H1 (cell line): ENCODE data around the gene CADM1. TPM values are rescaled to one million over a fixed set of nuclear protein-coding genes. Genes with fewer than 3 reads are reported as not detected.

Source experiments
- CTCF ChIA-PET: fragments of 300-600 bp; sonication (Branson Sonifier 250); formaldehyde crosslinking; loops from one replicate; lab custom pipeline; 2021; ENCODE audit not compliant: partially characterized antibody; lab: Charles Lee
- POLR2A ChIA-PET: fragments of 300-600 bp; sonication (Branson Sonifier 250); formaldehyde crosslinking; loops from one replicate; lab custom pipeline; 2021; ENCODE audit warnings: inconsistent platforms; ENCODE audit not compliant: partially characterized antibody; lab: Charles Lee
- DNase-seq, 2 experiments: peaks; one replicate each; pipeline versions ENCODE4 v3.0.0 to v3.0.0-alpha.2; 2010 to 2022; ENCODE audit warnings: low spot score in 2 of 2, low read depth in 1 of 2, mixed read lengths in 1 of 2
- FAIRE-seq: peaks from 2 replicates; lab custom pipeline; 2011; peaks lifted over from hg19 to GRCh38; lab: Jason Lieb, UNC
- H2AFZ ChIP-seq: 2 replicates; pipeline ENCODE4 v1.8.1; 2012; ENCODE audit warnings: low read length, inconsistent platforms
- H2AK5ac ChIP-seq: 2 replicates; pipeline ENCODE4 v1.6.1; 2013; ENCODE audit warnings: low read depth, low read length
- H2BK120ac ChIP-seq: replicated peaks from 2 replicates; pipeline ENCODE3; 2013; ENCODE audit warnings: low read depth, low read length, inconsistent platforms
- H2BK12ac ChIP-seq: 2 replicates; pipeline ENCODE4 v1.6.1; 2013; ENCODE audit warnings: low read depth, low read length
- H2BK15ac ChIP-seq: 2 replicates; pipeline ENCODE4 v1.6.1; 2013; ENCODE audit warnings: low read length
- H2BK20ac ChIP-seq: 2 replicates; pipeline ENCODE4 v1.6.1; 2013; ENCODE audit warnings: low read length
- H2BK5ac ChIP-seq: 2 replicates; pipeline ENCODE4 v1.6.1; 2013; ENCODE audit warnings: low read depth, low read length
- H3K14ac ChIP-seq: 2 replicates; pipeline ENCODE4 v1.6.1; 2013; ENCODE audit warnings: inconsistent platforms; ENCODE audit not compliant: insufficient read length
- H3K18ac ChIP-seq: 2 replicates; pipeline ENCODE4 v1.6.1; 2013; ENCODE audit warnings: low read length; ENCODE audit errors: extremely low read depth
- H3K23ac ChIP-seq: 2 replicates; pipeline ENCODE4 v1.6.1; 2013; ENCODE audit warnings: inconsistent platforms; ENCODE audit not compliant: insufficient read length
- H3K23me2 ChIP-seq: 2 replicates; pipeline ENCODE4 v1.6.1; 2013; ENCODE audit warnings: low read depth, low read length
- H3K27ac ChIP-seq: 2 replicates; pipeline ENCODE4 v1.6.1; 2011; ENCODE audit warnings: low read depth, low read length, inconsistent platforms
- H3K27me3 ChIP-seq, 4 experiments: replicated peaks in 1 of 4; 1 replicate in 1 of 4; 2 replicates in 3 of 4; pipeline versions ENCODE4 v1.6.1 to v1.8.1; 2011 to 2013; ENCODE audit warnings: low read length in 3 of 4, mild to moderate bottlenecking in 3 of 4, inconsistent platforms in 2 of 4, mixed read lengths in 2 of 4, moderate library complexity in 1 of 4; ENCODE audit not compliant: control insufficient read depth in 3 of 4, insufficient read depth in 3 of 4; ENCODE audit errors: extremely low read depth in 1 of 4
- H3K36me3 ChIP-seq, 4 experiments: 2 replicates each; pipeline versions ENCODE4 v1.6.1 to v1.8.1; 2011 to 2013; ENCODE audit warnings: mild to moderate bottlenecking in 4 of 4, low read length in 3 of 4, moderate library complexity in 2 of 4, control low read depth in 1 of 4, inconsistent platforms in 1 of 4; ENCODE audit not compliant: insufficient read depth in 4 of 4, control insufficient read depth in 2 of 4
- H3K4ac ChIP-seq: replicated peaks from 2 replicates; pipeline ENCODE3; 2013; ENCODE audit warnings: low read length, low read depth, mixed read lengths, inconsistent platforms; ENCODE audit not compliant: insufficient read length
- H3K4me1 ChIP-seq, 4 experiments: replicated peaks in 1 of 4; 1 replicate in 1 of 4; 2 replicates in 3 of 4; pipeline versions ENCODE4 v1.6.1 to v1.8.1; 2011 to 2013; ENCODE audit warnings: low read length in 3 of 4, inconsistent platforms in 2 of 4, mixed read lengths in 1 of 4; ENCODE audit not compliant: insufficient read depth in 4 of 4, control insufficient read depth in 3 of 4
- H3K4me2 ChIP-seq, 2 experiments: 2 replicates each; pipeline versions ENCODE4 v1.6.1 to v1.8.1; 2011 to 2013; ENCODE audit warnings: low read depth in 2 of 2, low read length in 2 of 2, control low read depth in 1 of 2, inconsistent platforms in 1 of 2, mild to moderate bottlenecking in 1 of 2; ENCODE audit not compliant: insufficient read depth in 1 of 2
- H3K4me3 ChIP-seq, 4 experiments: fragments of 200-600, 300-600 bp in 1 of 4; sonication (generic), shearing (Covaris generic), sonication (Bioruptor Twin) in 1 of 4; 2 replicates each; pipeline versions ENCODE4 v1.5.1 to v1.8.1; 2011 to 2016; ENCODE audit warnings: low read length in 4 of 4, low read depth in 3 of 4, control low read depth in 2 of 4, inconsistent platforms in 2 of 4, mild to moderate bottlenecking in 2 of 4, mixed read lengths in 1 of 4, moderate library complexity in 1 of 4; ENCODE audit not compliant: insufficient read depth in 2 of 4; ENCODE audit errors: extremely low read depth in 1 of 4
- H3K56ac ChIP-seq: replicated peaks from 2 replicates; pipeline ENCODE3; 2013; ENCODE audit warnings: low read depth, mild to moderate bottlenecking, mixed read lengths, low read length, inconsistent platforms; ENCODE audit not compliant: insufficient read length
- H3K79me1 ChIP-seq: 2 replicates; pipeline ENCODE4 v1.6.1; 2013; ENCODE audit warnings: low read depth, low read length, control low read depth
- H3K79me2 ChIP-seq, 2 experiments: 2 replicates each; pipeline versions ENCODE4 v1.6.1 to v1.8.1; 2012 to 2013; ENCODE audit warnings: low read length in 2 of 2, mild to moderate bottlenecking in 2 of 2, inconsistent platforms in 1 of 2; ENCODE audit not compliant: insufficient read depth in 2 of 2, control insufficient read depth in 1 of 2
- H3K9ac ChIP-seq, 4 experiments: replicated peaks in 1 of 4; 1 replicate in 1 of 4; 2 replicates in 3 of 4; pipeline versions ENCODE4 v1.6.1 to v1.8.1; 2011 to 2013; ENCODE audit warnings: low read depth in 3 of 4, low read length in 3 of 4, control low read depth in 2 of 4, mild to moderate bottlenecking in 2 of 4, moderate library complexity in 2 of 4, inconsistent platforms in 1 of 4; ENCODE audit errors: extremely low read depth in 1 of 4
- H3K9me3 ChIP-seq, 2 experiments: 2 replicates each; pipeline versions ENCODE4 v1.6.1 to v1.8.1; 2012 to 2013; ENCODE audit warnings: mild to moderate bottlenecking in 2 of 2, moderate library complexity in 2 of 2, control low read depth in 1 of 2, inconsistent platforms in 1 of 2, low read depth in 1 of 2, low read length in 1 of 2, mixed read lengths in 1 of 2; ENCODE audit not compliant: insufficient read depth in 2 of 2
- H4K20me1 ChIP-seq, 2 experiments: replicated peaks in 1 of 2; 2 replicates each; pipeline versions ENCODE3 to v1.8.1; 2011 to 2013; ENCODE audit warnings: inconsistent platforms in 2 of 2, low read length in 2 of 2, mild to moderate bottlenecking in 1 of 2; ENCODE audit not compliant: insufficient read depth in 2 of 2, control insufficient read depth in 1 of 2
- H4K5ac ChIP-seq: 2 replicates; pipeline ENCODE4 v1.6.1; 2013; ENCODE audit warnings: low read length, low read depth, mixed read lengths, inconsistent platforms; ENCODE audit not compliant: insufficient read length
- H4K8ac ChIP-seq: 2 replicates; pipeline ENCODE4 v1.8.0; 2013; ENCODE audit warnings: mild to moderate bottlenecking, moderate library complexity, low read length, inconsistent platforms; ENCODE audit not compliant: insufficient read depth; ENCODE audit errors: extremely low read depth
- H4K91ac ChIP-seq: replicated peaks from 2 replicates; pipeline ENCODE3; 2013; ENCODE audit warnings: low read length, mixed read lengths, inconsistent platforms; ENCODE audit not compliant: insufficient read length
- CBX8 ChIP-seq: fragments of 300-800, 300-1000 bp; sonication (generic); IDR thresholded peaks from 2 replicates; pipeline ENCODE4 v1.7.1; 2016; ENCODE audit warnings: low read depth, low read length, borderline replicate concordance
- CHD2 ChIP-seq: IDR thresholded peaks from 2 replicates; pipeline ENCODE4 v1.6.1; 2012; ENCODE audit warnings: low read length, improper control_type of control experiment
- CTCF ChIP-seq, 3 experiments: IDR thresholded peaks; 1 replicate in 2 of 3; 2 replicates in 1 of 3; pipeline versions ENCODE4 v1.5.1 to v1.6.1; 2011; ENCODE audit warnings: low read length in 3 of 3, mild to moderate bottlenecking in 3 of 3, inconsistent platforms in 2 of 3, low read depth in 1 of 3, moderate library complexity in 1 of 3; ENCODE audit not compliant: insufficient read depth in 1 of 3; ENCODE audit errors: control extremely low read depth in 1 of 3
- E2F6 ChIP-seq: IDR thresholded peaks from 2 replicates; pipeline ENCODE4 v1.6.1; 2012; ENCODE audit warnings: inconsistent platforms
- KDM1A ChIP-seq: fragments of 200-600, 300-600 bp; sonication (generic); IDR thresholded peaks from 2 replicates; pipeline ENCODE4 v1.7.1; 2016; ENCODE audit warnings: mild to moderate bottlenecking, low read length, borderline replicate concordance
- NANOG ChIP-seq: IDR thresholded peaks from 2 replicates; pipeline ENCODE4 v1.6.1; 2011; ENCODE audit warnings: low read length, low read depth, mild to moderate bottlenecking, inconsistent platforms; ENCODE audit not compliant: insufficient read depth, poor library complexity, severe bottlenecking
- RAD21 ChIP-seq, 2 experiments: IDR thresholded peaks in 1 of 2; conservative IDR thresholded peaks in 1 of 2; 2 replicates each; pipeline ENCODE4 v1.6.1; 2011; ENCODE audit warnings: low read depth in 2 of 2, low read length in 2 of 2, improper control_type of control experiment in 1 of 2, inconsistent platforms in 1 of 2, mild to moderate bottlenecking in 1 of 2, moderate library complexity in 1 of 2
- SAP30 ChIP-seq: fragments of 300-600 bp; sonication (generic); IDR thresholded peaks from 2 replicates; pipeline ENCODE4 v1.7.1; 2012; ENCODE audit warnings: low read length, moderate library complexity, mild to moderate bottlenecking, inconsistent platforms; ENCODE audit not compliant: insufficient read depth, insufficient replicate concordance
- WGBS, 2 experiments: shearing (Covaris generic) in 1 of 2; methylation state at CpG; one replicate each; pipeline versions ENCODE4 v1.1.6 to v1.1.7; 2013 to 2015; ENCODE audit warnings: low lambda C conversion rate in 2 of 2, mixed read lengths in 2 of 2, inconsistent platforms in 1 of 2, low coverage in 1 of 2, missing lambda C conversion rate in 1 of 2; ENCODE audit not compliant: insufficient replicate concordance in 2 of 2, insufficient coverage in 1 of 2, insufficient read length in 1 of 2; ENCODE audit errors: extremely low coverage in 1 of 2, missing lambda C conversion rate in 1 of 2; 5-methylcytosine and 5-hydroxymethylcytosine counted together
- polyA plus RNA-seq, 7 experiments: library from polyadenylated mRNA; depleted of rRNA in 3 of 7; stranded (reverse) in 5 of 7; unstranded in 2 of 7; fragments of >200 nt in 5 of 7; fragments of 200-250 nt in 2 of 7; gene quantifications; 1 replicate in 5 of 7; 2 replicates in 1 of 7; 4 replicates in 1 of 7; pipeline versions ENCODE4 v1.2.1 to v1.2.3, GENCODE V29; 2011 to 2013; ENCODE audit warnings: missing spikeins in 2 of 7, mixed read lengths in 2 of 7
- total RNA-seq: library from RNA; stranded (reverse); fragmentation: NEBNext Ultra II Directional; extraction: Animal tissue kit (Norgen Biotek cat#: 25700); gene quantifications from 2 replicates; pipeline ENCODE4 v1.2.1, GENCODE V29; 2021

The CADM1 gene
- total and polyA plus RNA-seq, 2 of the 8 experiments (the other 6 are each of a cell fraction or from before 2014, with no cell fraction given), result 8.3 to 25.3 TPM

GRCh38 chr11:115170133-115170815 lies 333.9 kb downstream of the CADM1 start:
- H2BK15ac ChIP-seq, result no peak overlapping the region; the same call in 1 of the 2 replicates
- H3K23ac ChIP-seq, result no peak overlapping the region
- no peaks in the 10 kb centered on the region for H3K79me2 ChIP-seq
- H2BK12ac ChIP-seq, result no peak overlapping the region
- H4K8ac ChIP-seq, result no peak overlapping the region
- H3K4ac ChIP-seq, result no peak overlapping the region
- no peaks in the 10 kb centered on the region for H4K20me1 ChIP-seq
- H3K4me3 ChIP-seq, result no peak overlapping the region
- no peaks in the 10 kb centered on the region for H3K23me2 ChIP-seq
- no peak overlapping the region for H4K5ac ChIP-seq
- no peak overlapping the region for H2AK5ac ChIP-seq
- H3K18ac ChIP-seq, result no peak overlapping the region
- no peak overlapping the region for H2AFZ ChIP-seq
- no peak overlapping the region for H3K9ac ChIP-seq
- peaks cover 3 to 12% (median 5%) of the 10 kb centered on the region in 4 experiments; a peak in 4 of 7 replicates for H3K4me1 ChIP-seq
- H3K56ac ChIP-seq, result no peak overlapping the region
- DNase-seq (peak in 1 of 2 experiments; percentile 68), FAIRE-seq (peak; percentile 50)
- H3K27ac ChIP-seq, result no peak overlapping the region
- WGBS, 2 experiments, result 64% methylated on average over 8 of the region's 8 CpGs; no CpG with 5 or more reads in 1 of the 2 experiments
- no peak overlapping the region for H2BK120ac ChIP-seq
- no peak overlapping the region for H3K4me2 ChIP-seq
- no peak overlapping the region for H3K14ac ChIP-seq
- CTCF ChIA-PET, result interaction anchor here (0.6 to 3.3 kb wide), 32 partner anchors 8 to 1248 kb away, joined by 3 to 17 read pairs (median 4); no protein-coding TSS in a partner anchor
- no peak overlapping the region for H4K91ac ChIP-seq
- H3K79me1 ChIP-seq, result no peaks in the 10 kb centered on the region
- no peaks in the 10 kb centered on the region for H3K27me3 ChIP-seq
- no peak overlapping the region for H2BK5ac ChIP-seq
- no peaks in the 10 kb centered on the region for H3K9me3 ChIP-seq
- H2BK20ac ChIP-seq, result peak overlapping the region; percentile 9; the same call in 1 of the 2 replicates
- POLR2A ChIA-PET, result no interaction called here
- H3K36me3 ChIP-seq, result no peaks in the 10 kb centered on the region
- TF ChIP-seq KDM1A, result no peak
- peak in 2 of 3 experiments; percentile 41 to 65; a peak in 3 of 4 replicates for TF ChIP-seq CTCF (IDR thresholded peaks at IDR 0.05; ENCODE audit: control extremely low read depth in 1 of 3, insufficient read depth in 1 of 3, low read depth in 1 of 3, low read length in 3 of 3)
- no peak for TF ChIP-seq CBX8
- TF ChIP-seq RAD21 (IDR thresholded peaks at IDR 0.05 in 1 of 2, conservative IDR thresholded peaks at IDR 0.05 in 1 of 2; ENCODE audit: low read depth in 2 of 2, low read length in 2 of 2), result peak; percentile 28; a peak in 3 of 4 replicates
- no peak for TF ChIP-seq CHD2
- TF ChIP-seq E2F6, result 0 out of 2 replicates have a peak, but pooled peaks have one; percentile 34
- TF ChIP-seq SAP30, result no peak
- TF ChIP-seq NANOG, result no peak
